Dorsolateral prefrontal cortex (tissue), 118 donors: ENCODE data around the gene DLX4. TPM values are rescaled to one million over a fixed set of nuclear protein-coding genes. Genes with fewer than 3 reads are reported as not detected.

ENCODE experiments used
- total RNA-seq, 120 experiments: library from RNA; stranded (reverse); gene quantifications; one replicate each; pipeline versions ENCODE4 v1.2.3 to v1.2.4, GENCODE V29; 2022

Gene DLX4
- total RNA-seq, 120 experiments from 2014 or later: 0.27 to 2.5 (median 0.76) TPM; not detected in 59

Other genes starting within 250 kb of the DLX4 start
- 10 to 100 TPM in 10 of 120 experiments, 1 to 10 TPM in 110; 3.7 to 12.6 (median 6.9) TPM for gene FAM117A, start 205.1 kb upstream of the DLX4 start, total RNA-seq
- gene KAT7, start 180.5 kb upstream of the DLX4 start, total RNA-seq: 100 to 1,000 TPM in 73 of 120 experiments, 10 to 100 TPM in 47; 73.9 to 129 (median 102) TPM
- 1 to 10 TPM in 1 of 120 experiments, under 1 TPM in 1, not detected in 118; 0.97 to 1.3 TPM for gene TAC4, start 121.1 kb upstream of the DLX4 start, total RNA-seq
- under 1 TPM in 49 of 120 experiments, not detected in 71; 0.14 to 0.93 (median 0.37) TPM for gene DLX3, start 26.0 kb downstream of the DLX4 start, total RNA-seq
- 10 to 100 TPM; 12.7 to 53.3 (median 33.2) TPM for gene ITGA3, start 86.9 kb downstream of the DLX4 start, total RNA-seq
- gene PDK2, start 126.2 kb downstream of the DLX4 start, total RNA-seq: 100 to 1,000 TPM in 115 of 120 experiments, 10 to 100 TPM in 5; 87.1 to 176 (median 131) TPM
- gene SAMD14, start 161.0 kb downstream of the DLX4 start, total RNA-seq: 100 to 1,000 TPM in 2 of 120 experiments, 10 to 100 TPM in 118; 17.9 to 122 (median 58.2) TPM
- 100 to 1,000 TPM in 118 of 120 experiments, 10 to 100 TPM in 2; 74.6 to 225 (median 160) TPM for gene PPP1R9B, start 181.5 kb downstream of the DLX4 start, total RNA-seq
- 1 to 10 TPM in 57 of 120 experiments, under 1 TPM in 26, not detected in 37; 0.37 to 7.6 (median 1.3) TPM for gene SGCA, start 196.8 kb downstream of the DLX4 start, total RNA-seq
- 10 to 100 TPM in 16 of 120 experiments, 1 to 10 TPM in 95, under 1 TPM in 9; 0.25 to 23.1 (median 3.3) TPM for gene COL1A1, start 232.4 kb downstream of the DLX4 start, total RNA-seq